KOPT-K1 (cell line): ENCODE measurements around the gene COL27A1.

Source experiments
- H3K27ac ChIP-seq: fragments of 200-600 bp; sonication (generic); 2 replicates; pipeline ENCODE4 v1.5.1; 2016; ENCODE audit warnings: antibody characterized with exemption, mild to moderate bottlenecking, low read depth, low read length; ENCODE audit not compliant: poor library complexity, severe bottlenecking
- H3K36me3 ChIP-seq: fragments of 200-600 bp; sonication (generic); 2 replicates; pipeline ENCODE4 v1.5.1; 2017; ENCODE audit warnings: antibody characterized with exemption, mild to moderate bottlenecking, low read length, moderate library complexity; ENCODE audit not compliant: insufficient read depth
- H3K9me3 ChIP-seq: fragments of 200-600 bp; sonication (generic); 2 replicates; pipeline ENCODE4 v1.5.1; 2017; ENCODE audit warnings: antibody characterized with exemption, low read length, mild to moderate bottlenecking; ENCODE audit not compliant: insufficient read depth, poor library complexity, severe bottlenecking

The COL27A1 gene

GRCh38 chr9:114270120-114270975 lies 115.0 kb downstream of the COL27A1 start:
- Histone ChIP-seq H3K27ac (no peak overlapping the region), H3K9me3 (no peaks in the 10 kb centered on the region), H3K36me3 (no peaks in the 10 kb centered on the region)

GRCh38 chr9:114271556-114272510 lies 116.5 kb downstream of the COL27A1 start:
- no peaks in the 10 kb centered on the region for H3K9me3 ChIP-seq
- no peak overlapping the region for H3K27ac ChIP-seq
- H3K36me3 ChIP-seq: no peaks in the 10 kb centered on the region

GRCh38 chr9:114272739-114273431 lies 117.5 kb downstream of the COL27A1 start:
- Histone ChIP-seq H3K36me3 (no peaks in the 10 kb centered on the region), H3K27ac (no peak overlapping the region), H3K9me3 (no peaks in the 10 kb centered on the region)

GRCh38 chr9:114273461-114273881 lies 118.1 kb downstream of the COL27A1 start:
- Histone ChIP-seq H3K36me3 (no peaks in the 10 kb centered on the region), H3K9me3 (no peaks in the 10 kb centered on the region), H3K27ac (no peak overlapping the region)

GRCh38 chr9:114274217-114274616 lies 118.9 kb downstream of the COL27A1 start:
- Histone ChIP-seq H3K27ac (no peak overlapping the region), H3K9me3 (no peaks in the 10 kb centered on the region), H3K36me3 (no peaks in the 10 kb centered on the region)

GRCh38 chr9:114275246-114276004 lies 120.1 kb downstream of the COL27A1 start:
- Histone ChIP-seq H3K9me3 (no peaks in the 10 kb centered on the region), H3K27ac (no peak overlapping the region), H3K36me3 (no peaks in the 10 kb centered on the region)

- no peak overlapping the region for H3K27ac ChIP-seq
- no peaks in the 10 kb centered on the region for H3K9me3 ChIP-seq
- no peaks in the 10 kb centered on the region for H3K36me3 ChIP-seq
Measured at GRCh38 chr9:114276908-114277821, 121.8 kb downstream of the COL27A1 start.

GRCh38 chr9:114278356-114278755 lies 123.0 kb downstream of the COL27A1 start:
- Histone ChIP-seq H3K9me3 (no peaks in the 10 kb centered on the region), H3K36me3 (no peaks in the 10 kb centered on the region), H3K27ac (no peak overlapping the region)

- H3K36me3 ChIP-seq: no peaks in the 10 kb centered on the region
- H3K27ac ChIP-seq: no peak overlapping the region
Measured at GRCh38 chr9:114278881-114279570, 123.7 kb downstream of the COL27A1 start.

GRCh38 chr9:114279693-114280092 lies 124.4 kb downstream of the COL27A1 start:
- no peaks in the 10 kb centered on the region for H3K9me3 ChIP-seq
- no peaks in the 10 kb centered on the region for H3K36me3 ChIP-seq
- H3K27ac ChIP-seq: no peak overlapping the region

More at GRCh38 chr9:114278881-114279570, 123.7 kb downstream of the COL27A1 start:
- no peaks in the 10 kb centered on the region for H3K9me3 ChIP-seq

- Histone ChIP-seq H3K9me3 (no peaks in the 10 kb centered on the region), H3K36me3 (no peaks in the 10 kb centered on the region), H3K27ac (no peak overlapping the region)
Measured at GRCh38 chr9:114280636-114281472, 125.5 kb downstream of the COL27A1 start.

- Histone ChIP-seq H3K36me3 (no peaks in the 10 kb centered on the region), H3K9me3 (no peaks in the 10 kb centered on the region), H3K27ac (no peak overlapping the region)
Measured at GRCh38 chr9:114281473-114282103, 126.3 kb downstream of the COL27A1 start.
